ENCODE results near the gene PPCDC. TPM values are rescaled to one million over a fixed set of nuclear protein-coding genes. Genes with fewer than 3 reads are reported as not detected.
"Not testable (repeated sequence)": the region's sequence is repeated elsewhere in the genome, so short reads cannot be mapped to it uniquely, and the experiment has no call there.

Gene PPCDC
- total RNA-seq, 1 donor, result 17.4 TPM

- Histone ChIP-seq H3K27me3 (ENCODE audit: insufficient read depth, low read length) (no peaks in the 10 kb centered on the region), H3K9me3 (ENCODE audit: low read depth, low read length) (no peaks in the 10 kb centered on the region), H3K4me3 (ENCODE audit: low read length) (no peak overlapping the region), H3K4me1 (ENCODE audit: insufficient read depth, low read length) (peaks cover 67% of the 10 kb centered on the region)
Observed at GRCh38 chr15:75063889-75064288, 40.5 kb downstream of the PPCDC start.

- no peak overlapping the region for H3K4me3 ChIP-seq (ENCODE audit: low read length)
- H3K4me1 ChIP-seq (ENCODE audit: insufficient read depth, low read length), result peaks cover 77% of the 10 kb centered on the region
- no peaks in the 10 kb centered on the region for H3K27me3 ChIP-seq (ENCODE audit: insufficient read depth, low read length)
- H3K9me3 ChIP-seq (ENCODE audit: low read depth, low read length), result no peaks in the 10 kb centered on the region
Observed at GRCh38 chr15:75064846-75065245, 41.5 kb downstream of the PPCDC start.

GRCh38 chr15:75065467-75065850 lies 42.1 kb downstream of the PPCDC start:
- peaks cover 83% of the 10 kb centered on the region for H3K4me1 ChIP-seq (ENCODE audit: insufficient read depth, low read length)
- H3K9me3 ChIP-seq (ENCODE audit: low read depth, low read length), result no peaks in the 10 kb centered on the region
- H3K27me3 ChIP-seq (ENCODE audit: insufficient read depth, low read length), result no peaks in the 10 kb centered on the region
- no peak overlapping the region for H3K4me3 ChIP-seq (ENCODE audit: low read length)

DNA sequence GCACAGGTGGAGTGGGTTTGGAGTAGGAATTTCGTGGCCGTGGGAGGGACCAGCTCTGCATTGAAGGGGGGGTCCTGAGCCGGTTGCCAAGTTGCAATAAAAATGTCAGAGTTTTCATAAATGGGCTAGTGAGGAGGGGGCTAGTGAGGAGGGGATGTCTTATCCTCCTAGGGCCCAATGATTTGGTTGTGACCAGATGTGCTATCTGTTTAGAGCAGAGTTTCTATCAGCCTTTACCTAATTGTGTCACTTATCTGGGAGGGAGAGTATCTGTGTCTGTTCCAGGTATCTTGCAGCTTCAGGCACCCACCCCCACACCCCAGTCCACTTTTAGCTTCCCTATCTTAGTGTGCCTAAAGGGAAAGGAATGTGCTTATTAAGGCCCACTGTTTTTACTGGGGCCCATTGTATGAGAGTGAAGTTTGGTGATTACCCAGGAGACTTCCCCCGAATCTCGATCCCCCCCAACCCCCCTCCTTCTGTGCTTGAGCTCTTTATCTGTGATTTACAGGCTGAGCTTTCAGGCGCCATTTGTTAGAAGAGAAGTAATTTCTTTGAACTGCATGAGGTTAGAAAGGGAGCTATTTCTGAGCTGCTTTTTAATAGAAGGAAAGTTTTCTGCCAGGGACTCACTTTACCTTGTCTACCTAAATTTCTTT lies 42.6 kb downstream of the PPCDC start:
- Histone ChIP-seq H3K9me3 (ENCODE audit: low read depth, low read length) (no peaks in the 10 kb centered on the region), H3K27me3 (ENCODE audit: insufficient read depth, low read length) (no peaks in the 10 kb centered on the region), H3K4me3 (ENCODE audit: low read length) (no peak overlapping the region), H3K4me1 (ENCODE audit: insufficient read depth, low read length) (peaks cover 84% of the 10 kb centered on the region)

GRCh38 chr15:75067123-75067830 lies 43.9 kb downstream of the PPCDC start:
- no peaks in the 10 kb centered on the region for H3K27me3 ChIP-seq (ENCODE audit: insufficient read depth, low read length)
- peaks cover 84% of the 10 kb centered on the region for H3K4me1 ChIP-seq (ENCODE audit: insufficient read depth, low read length)
- H3K4me3 ChIP-seq (ENCODE audit: low read length), result no peak overlapping the region
- no peaks in the 10 kb centered on the region for H3K9me3 ChIP-seq (ENCODE audit: low read depth, low read length)

DNA sequence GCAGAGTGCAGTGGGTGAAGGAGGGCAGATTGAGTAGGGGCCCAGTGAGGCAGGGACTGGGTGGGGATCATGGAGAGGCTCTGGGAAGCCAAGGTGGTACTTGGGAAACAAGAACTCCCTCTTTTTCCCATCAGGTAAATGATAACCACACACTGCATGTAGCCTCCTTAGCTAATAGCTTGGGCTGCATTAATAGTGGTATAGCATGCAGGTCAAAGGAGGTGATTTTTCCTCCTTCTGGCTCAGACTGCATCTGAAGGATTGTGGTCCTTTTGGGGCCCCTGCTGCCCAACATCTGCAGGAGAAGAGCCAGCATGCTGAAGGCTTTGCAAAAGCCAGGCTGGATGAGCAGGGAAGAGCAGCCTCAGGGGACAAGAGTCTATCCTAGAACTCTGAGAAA lies 45.4 kb downstream of the PPCDC start:
- Histone ChIP-seq H3K4me3 (ENCODE audit: low read length) (no peak overlapping the region), H3K27me3 (ENCODE audit: insufficient read depth, low read length) (no peaks in the 10 kb centered on the region), H3K4me1 (ENCODE audit: insufficient read depth, low read length) (peaks cover 96% of the 10 kb centered on the region), H3K9me3 (ENCODE audit: low read depth, low read length) (no peaks in the 10 kb centered on the region)

DNA sequence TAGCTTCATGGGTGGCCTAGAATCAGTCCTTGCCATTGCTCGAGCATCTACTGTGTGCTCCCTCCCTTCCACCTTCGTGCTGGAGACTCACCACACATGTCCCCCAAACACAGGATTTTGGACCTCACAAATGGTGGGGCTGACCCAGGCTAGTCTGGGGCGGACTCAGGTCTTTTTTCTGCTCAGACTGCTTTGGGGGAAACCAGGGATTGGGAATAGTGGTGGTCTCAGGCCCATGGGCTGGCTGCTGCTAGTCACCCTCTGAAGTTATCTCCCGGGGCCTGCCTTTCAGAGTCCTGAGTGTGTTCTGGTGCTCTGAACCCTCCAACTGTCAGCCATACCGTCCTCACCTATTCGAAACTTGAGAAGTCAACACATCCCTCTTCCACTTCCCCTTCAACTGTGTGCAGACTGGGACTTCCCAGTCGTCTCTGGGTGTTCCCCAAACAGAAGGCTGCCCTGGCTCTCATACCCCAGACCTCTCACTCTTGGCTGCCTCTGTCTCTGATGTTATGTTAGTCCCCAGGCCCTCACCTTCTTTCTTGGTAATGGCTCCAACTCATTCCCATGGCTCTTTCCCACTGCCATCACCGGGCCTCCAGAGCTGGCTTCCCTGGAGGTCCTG lies 46.0 kb downstream of the PPCDC start:
- Histone ChIP-seq H3K4me3 (ENCODE audit: low read length) (no peak overlapping the region), H3K4me1 (ENCODE audit: insufficient read depth, low read length) (peaks cover 98% of the 10 kb centered on the region), H3K9me3 (ENCODE audit: low read depth, low read length) (no peaks in the 10 kb centered on the region), H3K27me3 (ENCODE audit: insufficient read depth, low read length) (no peaks in the 10 kb centered on the region)

- Histone ChIP-seq H3K27me3 (ENCODE audit: insufficient read depth, low read length) (no peaks in the 10 kb centered on the region), H3K4me1 (ENCODE audit: insufficient read depth, low read length) (peaks cover 85% of the 10 kb centered on the region), H3K9me3 (ENCODE audit: low read depth, low read length) (peaks cover 3% of the 10 kb centered on the region), H3K4me3 (ENCODE audit: low read length) (no peak overlapping the region)
Observed at GRCh38 chr15:75070674-75071073, 47.3 kb downstream of the PPCDC start.

GRCh38 chr15:75073197-75073596 lies 49.8 kb downstream of the PPCDC start:
- Histone ChIP-seq H3K4me1 (ENCODE audit: insufficient read depth, low read length) (peaks cover 68% of the 10 kb centered on the region), H3K27me3 (ENCODE audit: insufficient read depth, low read length) (no peaks in the 10 kb centered on the region), H3K9me3 (ENCODE audit: low read depth, low read length) (peaks cover 9% of the 10 kb centered on the region), H3K4me3 (ENCODE audit: low read length) (no peak overlapping the region)

- Histone ChIP-seq H3K9me3 (ENCODE audit: low read depth, low read length) (peaks cover 9% of the 10 kb centered on the region), H3K27me3 (ENCODE audit: insufficient read depth, low read length) (no peaks in the 10 kb centered on the region), H3K4me1 (ENCODE audit: insufficient read depth, low read length) (peaks cover 37% of the 10 kb centered on the region), H3K4me3 (ENCODE audit: low read length) (no peak overlapping the region)
Observed at GRCh38 chr15:75076277-75076676, 52.9 kb downstream of the PPCDC start.

GRCh38 chr15:75077551-75077961 lies 54.2 kb downstream of the PPCDC start:
- H3K4me1 ChIP-seq (ENCODE audit: insufficient read depth, low read length), result peaks cover 24% of the 10 kb centered on the region
- H3K9me3 ChIP-seq (ENCODE audit: low read depth, low read length); H3K27me3 ChIP-seq (ENCODE audit: insufficient read depth, low read length); H3K4me3 ChIP-seq (ENCODE audit: low read length): not testable (repeated sequence)

DNA sequence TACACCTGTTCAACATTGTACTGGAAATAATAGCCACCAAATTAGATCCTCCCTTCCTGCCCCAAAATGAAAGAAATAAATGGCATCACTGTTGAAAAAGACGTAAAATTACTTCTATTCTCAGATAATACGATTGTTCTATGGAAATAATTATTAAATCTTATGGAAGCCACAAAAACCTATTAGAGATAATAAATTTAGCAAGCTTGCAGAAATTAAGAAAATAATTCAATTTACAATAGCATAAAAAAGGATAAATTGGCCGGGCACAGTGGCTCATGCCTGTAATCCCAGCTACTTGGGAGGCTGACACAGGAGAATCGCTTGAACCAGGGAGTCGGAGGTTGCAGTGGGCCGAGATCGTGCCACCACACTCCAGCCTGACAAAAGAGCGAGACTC lies 57.8 kb downstream of the PPCDC start:
- H3K9me3 ChIP-seq (ENCODE audit: low read depth, low read length), result peaks cover 1% of the 10 kb centered on the region
- H3K4me1 ChIP-seq (ENCODE audit: insufficient read depth, low read length), result peaks cover 7% of the 10 kb centered on the region
- no peak overlapping the region for H3K4me3 ChIP-seq (ENCODE audit: low read length)
- no peaks in the 10 kb centered on the region for H3K27me3 ChIP-seq (ENCODE audit: insufficient read depth, low read length)

GRCh38 chr15:75082689-75083088 lies 59.3 kb downstream of the PPCDC start:
- H3K4me1 ChIP-seq (ENCODE audit: insufficient read depth, low read length), result peaks cover 4% of the 10 kb centered on the region
- H3K27me3 ChIP-seq (ENCODE audit: insufficient read depth, low read length), result no peaks in the 10 kb centered on the region
- H3K9me3 ChIP-seq (ENCODE audit: low read depth, low read length), result no peaks in the 10 kb centered on the region
- H3K4me3 ChIP-seq (ENCODE audit: low read length), result no peak overlapping the region

GRCh38 chr15:75085708-75086107 lies 62.3 kb downstream of the PPCDC start:
- H3K4me1 ChIP-seq (ENCODE audit: insufficient read depth, low read length); H3K9me3 ChIP-seq (ENCODE audit: low read depth, low read length); H3K4me3 ChIP-seq (ENCODE audit: low read length); H3K27me3 ChIP-seq (ENCODE audit: insufficient read depth, low read length): not testable (repeated sequence)

DNA sequence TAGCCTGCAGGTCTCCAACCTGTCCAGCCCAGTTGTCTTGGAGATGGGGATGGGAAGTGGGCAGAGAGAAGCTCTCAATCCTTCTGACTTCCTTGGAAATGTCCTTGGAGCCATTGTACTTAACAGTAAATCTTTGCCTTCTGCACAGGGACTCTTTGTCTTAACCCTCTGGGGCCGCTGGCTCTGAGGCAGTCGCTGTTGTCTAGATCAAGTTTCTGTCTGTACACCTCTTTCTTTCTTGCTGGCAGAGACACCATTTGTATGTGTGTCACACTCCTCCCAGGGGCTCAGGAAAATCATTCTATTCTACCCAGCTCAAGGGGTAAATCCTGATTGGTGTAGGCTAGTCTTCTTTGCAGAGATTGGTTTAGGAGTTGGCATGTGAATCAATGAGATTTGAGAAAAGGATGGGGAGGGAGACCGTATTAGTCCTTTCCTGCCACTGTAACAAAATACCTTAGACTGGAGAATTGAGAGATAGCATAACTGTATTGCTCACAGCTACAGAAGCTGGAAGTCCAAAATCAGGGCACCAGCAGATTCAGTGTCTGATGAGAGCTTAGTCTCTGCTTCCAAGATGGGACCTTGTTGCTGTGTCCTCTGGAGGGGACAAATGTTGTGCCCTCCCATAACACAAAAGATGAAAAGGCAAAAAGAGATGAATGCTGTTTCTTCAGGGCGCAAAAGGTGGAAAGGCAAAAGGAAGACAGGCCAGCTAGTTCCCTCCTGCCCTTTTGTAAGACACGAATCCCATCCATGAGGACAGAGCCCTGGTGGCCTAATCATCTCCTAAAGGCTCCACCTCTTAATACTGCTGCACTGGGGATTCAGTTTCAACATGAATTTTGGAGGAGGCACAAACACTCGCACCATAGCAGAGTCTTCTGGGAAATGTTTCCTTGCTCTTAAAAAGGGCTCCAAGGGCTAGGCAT lies 66.3 kb downstream of the PPCDC start:
- Histone ChIP-seq H3K4me3 (ENCODE audit: low read length) (no peak overlapping the region), H3K9me3 (ENCODE audit: low read depth, low read length) (no peaks in the 10 kb centered on the region), H3K4me1 (ENCODE audit: insufficient read depth, low read length) (peaks cover 8% of the 10 kb centered on the region), H3K27me3 (ENCODE audit: insufficient read depth, low read length) (no peaks in the 10 kb centered on the region)
